ENCODE data around the gene ALDH1A2.

Gene ALDH1A2

DNA sequence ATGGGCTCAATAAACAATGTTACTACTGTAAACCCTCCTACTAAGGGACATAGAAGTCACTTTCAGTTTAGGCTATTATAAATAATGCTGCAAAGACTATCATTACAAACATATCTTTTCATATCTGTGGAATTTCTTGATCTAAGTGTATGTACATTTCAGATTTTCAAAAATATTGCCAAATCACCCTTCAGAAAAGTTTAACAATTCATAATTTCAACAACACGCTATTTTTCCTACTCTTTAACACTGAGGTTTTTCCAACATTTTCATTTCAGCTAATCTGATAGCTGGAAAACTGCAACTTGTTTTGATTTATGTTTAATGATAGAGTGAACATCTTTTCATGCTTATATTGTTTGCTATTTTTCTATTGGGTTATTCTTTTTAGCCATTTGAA, 69.0 kb downstream of the ALDH1A2 start:
- no peak overlapping the region for H3K9ac ChIP-seq (ENCODE audit: low read depth, low read length, poor library complexity)
- H3K23ac ChIP-seq (ENCODE audit: low read depth, low read length, poor library complexity), result no peak overlapping the region
- H2BK15ac ChIP-seq (ENCODE audit: low read length), result no peak overlapping the region
- no peak overlapping the region for H3K4ac ChIP-seq (ENCODE audit: low read length)
- H4K91ac ChIP-seq (ENCODE audit: low read depth, low read length, poor library complexity), result no peak overlapping the region
- H3K27ac ChIP-seq (replicated peaks; ENCODE audit: low read length), result no peak overlapping the region
- H3K79me1 ChIP-seq (ENCODE audit: low read depth, low read length), result no peaks in the 10 kb centered on the region
- H2BK5ac ChIP-seq (ENCODE audit: low read length), result no peak overlapping the region
- H2AFZ ChIP-seq (ENCODE audit: low read length), result no peak overlapping the region
- H3K4me3 ChIP-seq (ENCODE audit: low read length in 2 of 2), result no peak overlapping the region
- H3K9me3 ChIP-seq (replicated peaks in 1 of 2; ENCODE audit: control insufficient read depth in 2 of 2, insufficient read depth in 1 of 2, low read depth in 1 of 2, low read length in 2 of 2), result no peaks in the 10 kb centered on the region
- no peak overlapping the region for H3K18ac ChIP-seq (ENCODE audit: low read length)
- no peak overlapping the region for H2AK5ac ChIP-seq (ENCODE audit: low read depth, low read length)
- no peak overlapping the region for H2BK12ac ChIP-seq (ENCODE audit: low read length)
- H3K27me3 ChIP-seq (ENCODE audit: control insufficient read depth in 3 of 3, insufficient read depth in 3 of 3, low read depth in 1 of 3, low read length in 3 of 3), result peaks cover 0 to 3% (median 0%) of the 10 kb centered on the region in 3 experiments
- no peak for DNase-seq (ENCODE audit: low spot score)
- H3K14ac ChIP-seq (ENCODE audit: low read length), result no peak overlapping the region
- no peak overlapping the region for H2BK120ac ChIP-seq (ENCODE audit: low read depth, low read length)
- WGBS, 2 donors (ENCODE audit: extremely low coverage in 2 of 2, insufficient read length in 2 of 2, insufficient replicate concordance in 1 of 2), result 100% methylated on average over 1 of the region's 1 CpG; no CpG with 5 or more reads in 1 of the 2 donors
- H3K36me3 ChIP-seq (replicated peaks in 1 of 2; ENCODE audit: control insufficient read depth in 2 of 2, insufficient read depth in 2 of 2, low read length in 2 of 2), result no peaks in the 10 kb centered on the region
- H3K4me1 ChIP-seq (ENCODE audit: control insufficient read depth in 2 of 2, insufficient read depth in 1 of 2, low read depth in 1 of 2, low read length in 2 of 2), result no peaks in the 10 kb centered on the region
- H4K8ac ChIP-seq (ENCODE audit: low read depth, low read length), result no peak overlapping the region
- no peak overlapping the region for H3K4me2 ChIP-seq (ENCODE audit: insufficient read depth, low read length, poor library complexity, severe bottlenecking)

DNA sequence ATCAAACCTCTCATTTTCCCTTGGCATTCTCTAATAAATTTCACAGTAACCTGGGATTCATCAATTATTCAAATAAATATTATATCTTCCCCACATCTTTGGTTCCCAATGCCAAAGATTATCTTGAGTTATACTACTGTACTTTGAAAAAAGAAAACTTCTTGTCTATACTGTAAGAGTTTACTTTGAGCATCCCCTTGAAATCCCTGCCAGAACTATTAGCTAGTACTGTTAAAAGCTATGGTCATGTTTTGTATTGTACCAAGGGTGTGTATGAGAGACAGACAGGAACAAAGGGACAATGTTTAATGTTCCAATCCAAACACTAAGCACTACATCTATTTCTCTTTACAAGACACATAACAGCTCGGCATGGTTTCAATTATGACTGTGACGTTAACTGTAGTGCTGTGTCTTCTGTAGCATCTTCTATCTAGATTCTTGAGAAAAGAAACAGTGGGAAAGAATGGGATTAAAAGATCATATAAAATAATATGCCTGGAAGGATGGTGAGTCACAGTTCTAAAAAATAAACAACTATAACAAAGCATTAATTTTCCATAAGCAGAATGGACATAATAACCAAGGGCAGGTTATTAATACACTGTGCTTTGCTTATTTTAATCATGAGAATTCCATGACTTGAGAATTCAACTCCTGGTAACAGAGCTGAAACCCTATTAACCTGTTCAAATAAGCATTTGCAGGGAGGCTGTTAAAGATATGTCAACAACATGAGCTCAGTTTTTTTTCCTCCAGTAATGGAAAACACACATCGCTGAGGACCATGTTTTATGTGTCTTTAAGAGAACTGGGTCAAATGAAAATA, 71.1 kb downstream of the ALDH1A2 start:
- Histone ChIP-seq H3K27me3 (ENCODE audit: control insufficient read depth in 3 of 3, insufficient read depth in 3 of 3, low read depth in 1 of 3, low read length in 3 of 3) (peaks cover 0 to 3% (median 0%) of the 10 kb centered on the region in 3 experiments), H2BK12ac (ENCODE audit: low read length) (no peak overlapping the region), H4K8ac (ENCODE audit: low read depth, low read length) (no peak overlapping the region), H3K9me3 (replicated peaks in 1 of 2; ENCODE audit: control insufficient read depth in 2 of 2, insufficient read depth in 1 of 2, low read depth in 1 of 2, low read length in 2 of 2) (no peaks in the 10 kb centered on the region), H3K9ac (ENCODE audit: low read depth, low read length, poor library complexity) (no peak overlapping the region), H3K36me3 (replicated peaks in 1 of 2; ENCODE audit: control insufficient read depth in 2 of 2, insufficient read depth in 2 of 2, low read length in 2 of 2) (no peaks in the 10 kb centered on the region), H4K91ac (ENCODE audit: low read depth, low read length, poor library complexity) (no peak overlapping the region), H3K27ac (replicated peaks; ENCODE audit: low read length) (no peak overlapping the region), H3K79me1 (ENCODE audit: low read depth, low read length) (no peaks in the 10 kb centered on the region), H2AK5ac (ENCODE audit: low read depth, low read length) (no peak overlapping the region), H2AFZ (ENCODE audit: low read length) (no peak overlapping the region), H3K4me1 (ENCODE audit: control insufficient read depth in 2 of 2, insufficient read depth in 1 of 2, low read depth in 1 of 2, low read length in 2 of 2) (no peaks in the 10 kb centered on the region), H3K4me2 (ENCODE audit: insufficient read depth, low read length, poor library complexity, severe bottlenecking) (no peak overlapping the region), H3K14ac (ENCODE audit: low read length) (no peak overlapping the region), H3K4ac (ENCODE audit: low read length) (no peak overlapping the region), H3K4me3 (ENCODE audit: low read length in 2 of 2) (no peak overlapping the region), H3K23ac (ENCODE audit: low read depth, low read length, poor library complexity) (no peak overlapping the region), H3K18ac (ENCODE audit: low read length) (no peak overlapping the region), H2BK5ac (ENCODE audit: low read length) (no peak overlapping the region), H2BK15ac (ENCODE audit: low read length) (no peak overlapping the region), H2BK120ac (ENCODE audit: low read depth, low read length) (no peak overlapping the region)
- no peak for DNase-seq (ENCODE audit: low spot score)
- WGBS, 2 donors (ENCODE audit: extremely low coverage in 2 of 2, insufficient read length in 2 of 2, insufficient replicate concordance in 1 of 2), result no CpG with 5 or more reads among the region's 3 CpGs

DNA sequence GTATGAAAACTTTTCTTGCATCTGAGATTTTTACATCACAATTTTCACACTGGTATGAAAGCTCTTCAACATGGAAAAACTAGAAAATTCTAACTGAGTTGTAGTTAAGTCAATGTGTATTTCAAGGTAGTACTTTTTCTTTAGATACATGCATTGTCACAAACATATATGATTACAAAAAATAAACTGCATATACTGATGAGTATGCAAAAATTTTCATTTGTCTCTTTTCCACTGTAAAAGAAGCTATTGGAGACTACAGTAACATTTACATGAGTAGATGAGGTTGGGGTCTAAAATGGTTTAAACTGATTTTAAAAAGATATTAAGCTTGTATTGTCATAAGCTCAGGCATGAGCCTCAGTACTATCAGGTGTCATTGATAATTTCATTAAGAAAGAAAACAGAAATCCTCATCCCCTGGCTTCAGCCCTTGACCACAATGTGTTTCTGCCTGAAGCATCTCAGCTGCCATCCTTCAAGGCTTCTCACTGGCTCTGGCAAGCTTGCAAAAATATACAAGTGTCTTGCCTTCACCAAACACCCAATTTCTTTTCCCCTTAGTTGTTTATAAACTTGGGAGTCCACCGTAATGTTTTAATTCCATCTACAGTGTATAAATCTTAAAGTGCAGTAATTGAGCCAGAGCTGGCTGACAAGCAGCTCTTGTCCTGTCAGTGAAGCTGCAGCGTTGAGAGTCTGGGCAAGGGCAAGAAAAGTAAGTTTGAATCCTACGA, 71.9 kb downstream of the ALDH1A2 start:
- Histone ChIP-seq H3K4me2 (ENCODE audit: insufficient read depth, low read length, poor library complexity, severe bottlenecking) (no peak overlapping the region), H4K8ac (ENCODE audit: low read depth, low read length) (no peak overlapping the region), H3K14ac (ENCODE audit: low read length) (no peak overlapping the region), H3K4me1 (ENCODE audit: control insufficient read depth in 2 of 2, insufficient read depth in 1 of 2, low read depth in 1 of 2, low read length in 2 of 2) (no peaks in the 10 kb centered on the region), H4K91ac (ENCODE audit: low read depth, low read length, poor library complexity) (no peak overlapping the region), H3K79me1 (ENCODE audit: low read depth, low read length) (no peaks in the 10 kb centered on the region), H3K4ac (ENCODE audit: low read length) (no peak overlapping the region), H3K4me3 (ENCODE audit: low read length in 2 of 2) (no peak overlapping the region), H2BK5ac (ENCODE audit: low read length) (no peak overlapping the region), H3K9me3 (replicated peaks in 1 of 2; ENCODE audit: control insufficient read depth in 2 of 2, insufficient read depth in 1 of 2, low read depth in 1 of 2, low read length in 2 of 2) (no peaks in the 10 kb centered on the region), H3K27ac (replicated peaks; ENCODE audit: low read length) (no peak overlapping the region), H3K18ac (ENCODE audit: low read length) (no peak overlapping the region), H2BK12ac (ENCODE audit: low read length) (no peak overlapping the region), H3K9ac (ENCODE audit: low read depth, low read length, poor library complexity) (no peak overlapping the region), H2BK120ac (ENCODE audit: low read depth, low read length) (no peak overlapping the region), H2AFZ (ENCODE audit: low read length) (no peak overlapping the region), H2BK15ac (ENCODE audit: low read length) (no peak overlapping the region), H3K27me3 (ENCODE audit: control insufficient read depth in 3 of 3, insufficient read depth in 3 of 3, low read depth in 1 of 3, low read length in 3 of 3) (peaks cover 0 to 3% (median 0%) of the 10 kb centered on the region in 3 experiments), H3K23ac (ENCODE audit: low read depth, low read length, poor library complexity) (no peak overlapping the region), H2AK5ac (ENCODE audit: low read depth, low read length) (no peak overlapping the region), H3K36me3 (replicated peaks in 1 of 2; ENCODE audit: control insufficient read depth in 2 of 2, insufficient read depth in 2 of 2, low read length in 2 of 2) (no peaks in the 10 kb centered on the region)
- DNase-seq (ENCODE audit: low spot score), result no peak
- no CpG with 5 or more reads among the region's 3 CpGs for WGBS, 2 donors (ENCODE audit: extremely low coverage in 2 of 2, insufficient read length in 2 of 2, insufficient replicate concordance in 1 of 2)

DNA sequence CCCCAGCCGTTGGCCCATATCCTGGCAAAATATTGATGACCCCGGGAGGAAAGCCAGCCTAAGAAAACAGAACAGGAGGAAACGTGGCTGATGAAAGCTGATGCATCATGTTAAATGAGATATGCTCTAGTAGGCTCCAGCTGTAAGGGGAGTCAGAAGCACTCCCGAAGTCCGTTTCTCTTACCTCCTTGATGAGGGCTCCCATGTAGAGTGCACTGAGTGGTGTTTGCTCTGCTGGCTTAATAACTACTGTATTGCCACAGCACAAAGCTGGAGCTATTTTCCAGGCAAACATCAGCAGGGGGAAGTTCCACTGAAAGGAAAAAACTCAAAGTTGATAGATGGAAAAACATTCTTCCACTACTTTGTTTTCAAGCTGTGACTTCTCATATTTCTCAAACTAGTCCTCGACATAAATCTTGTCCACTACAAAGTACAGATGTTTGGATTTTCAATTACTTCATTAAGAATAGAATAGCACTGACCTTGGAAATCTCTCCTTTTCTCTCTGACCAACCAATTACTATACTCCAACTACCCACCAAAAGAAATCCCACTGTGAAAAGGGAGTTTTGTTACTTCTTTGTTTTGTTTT, 72.7 kb downstream of the ALDH1A2 start:
- no CpG with 5 or more reads among the region's 6 CpGs for WGBS, 2 donors (ENCODE audit: extremely low coverage in 2 of 2, insufficient read length in 2 of 2, insufficient replicate concordance in 1 of 2)
- Histone ChIP-seq H2AFZ (ENCODE audit: low read length) (no peak overlapping the region), H3K27me3 (ENCODE audit: control insufficient read depth in 3 of 3, insufficient read depth in 3 of 3, low read depth in 1 of 3, low read length in 3 of 3) (peaks cover 0 to 3% (median 0%) of the 10 kb centered on the region in 3 experiments), H3K18ac (ENCODE audit: low read length) (no peak overlapping the region), H3K4me3 (ENCODE audit: low read length in 2 of 2) (no peak overlapping the region), H3K27ac (replicated peaks; ENCODE audit: low read length) (no peak overlapping the region), H3K4me1 (ENCODE audit: control insufficient read depth in 2 of 2, insufficient read depth in 1 of 2, low read depth in 1 of 2, low read length in 2 of 2) (no peaks in the 10 kb centered on the region), H3K4ac (ENCODE audit: low read length) (no peak overlapping the region), H4K91ac (ENCODE audit: low read depth, low read length, poor library complexity) (no peak overlapping the region), H3K79me1 (ENCODE audit: low read depth, low read length) (no peaks in the 10 kb centered on the region), H3K36me3 (replicated peaks in 1 of 2; ENCODE audit: control insufficient read depth in 2 of 2, insufficient read depth in 2 of 2, low read length in 2 of 2) (no peaks in the 10 kb centered on the region), H2AK5ac (ENCODE audit: low read depth, low read length) (no peak overlapping the region), H2BK15ac (ENCODE audit: low read length) (no peak overlapping the region), H2BK12ac (ENCODE audit: low read length) (no peak overlapping the region), H3K23ac (ENCODE audit: low read depth, low read length, poor library complexity) (no peak overlapping the region), H4K8ac (ENCODE audit: low read depth, low read length) (no peak overlapping the region), H3K9ac (ENCODE audit: low read depth, low read length, poor library complexity) (no peak overlapping the region), H3K14ac (ENCODE audit: low read length) (no peak overlapping the region), H3K9me3 (replicated peaks in 1 of 2; ENCODE audit: control insufficient read depth in 2 of 2, insufficient read depth in 1 of 2, low read depth in 1 of 2, low read length in 2 of 2) (no peaks in the 10 kb centered on the region), H2BK5ac (ENCODE audit: low read length) (no peak overlapping the region), H2BK120ac (ENCODE audit: low read depth, low read length) (no peak overlapping the region), H3K4me2 (ENCODE audit: insufficient read depth, low read length, poor library complexity, severe bottlenecking) (no peak overlapping the region)
- DNase-seq (ENCODE audit: low spot score), result no peak

Data from neuronal stem cell (in vitro differentiated cells).